GM21619 (cell line): ENCODE results near the gene DNAH3.
"Not testable (repeated sequence)": the region's sequence is repeated elsewhere in the genome, so short reads cannot be mapped to it uniquely, and the experiment has no call there.

Experiments
- ATAC-seq: cut with Tn5 transposase; IDR thresholded peaks from one replicate; pipeline ENCODE4 v1.9.1; 2021; ENCODE audit not compliant: unreplicated experiment

The DNAH3 gene

GRCh38 chr16:21076186-21076883 is 74.3 kb downstream of the DNAH3 start:
- no peak for ATAC-seq

GRCh38 chr16:21075252-21075651 is 75.4 kb downstream of the DNAH3 start:
- no peak for ATAC-seq

GRCh38 chr16:21072976-21073375 is 77.7 kb downstream of the DNAH3 start:
- no peak for ATAC-seq

GRCh38 chr16:21071741-21072140 is 78.9 kb downstream of the DNAH3 start:
- ATAC-seq = no peak

GRCh38 chr16:21070564-21070963 is 80.1 kb downstream of the DNAH3 start:
- ATAC-seq = no peak

- ATAC-seq = no peak
These were observed 80.7 kb downstream of the DNAH3 start for GRCh38 chr16:21069986-21070385.

GRCh38 chr16:21064203-21064602 is 86.4 kb downstream of the DNAH3 start:
- ATAC-seq = no peak

- not testable (repeated sequence) for ATAC-seq
These were observed 87.3 kb downstream of the DNAH3 start for GRCh38 chr16:21063314-21063713.

GRCh38 chr16:21060027-21060510 is 90.6 kb downstream of the DNAH3 start:
- no peak for ATAC-seq

GRCh38 chr16:21057875-21058274 is 92.8 kb downstream of the DNAH3 start:
- ATAC-seq = no peak

- no peak for ATAC-seq
These were observed 94.2 kb downstream of the DNAH3 start for GRCh38 chr16:21056396-21056795.

- not testable (repeated sequence) for ATAC-seq
These were observed 94.9 kb downstream of the DNAH3 start for GRCh38 chr16:21055738-21056137.

GRCh38 chr16:21053590-21053989 is 97.1 kb downstream of the DNAH3 start:
- no peak for ATAC-seq

- not testable (repeated sequence) for ATAC-seq
These were observed 102.3 kb downstream of the DNAH3 start for GRCh38 chr16:21048091-21048912.

- ATAC-seq = no peak
These were observed 112.4 kb downstream of the DNAH3 start for GRCh38 chr16:21038197-21038596.

- no peak for ATAC-seq
These were observed 112.9 kb downstream of the DNAH3 start for GRCh38 chr16:21037736-21038135.

GRCh38 chr16:21037168-21037567 is 113.5 kb downstream of the DNAH3 start:
- ATAC-seq = no peak

- ATAC-seq = no peak
These were observed 114.2 kb downstream of the DNAH3 start for GRCh38 chr16:21036471-21036870.

- no peak for ATAC-seq
These were observed 116.9 kb downstream of the DNAH3 start for GRCh38 chr16:21033704-21034103.

GRCh38 chr16:21033264-21033663 is 117.4 kb downstream of the DNAH3 start:
- no peak for ATAC-seq

GRCh38 chr16:21028728-21029127 is 121.9 kb downstream of the DNAH3 start:
- no peak for ATAC-seq

- ATAC-seq = no peak
These were observed 123.8 kb downstream of the DNAH3 start for GRCh38 chr16:21026846-21027245.
